Suppressor macrophage treated with lipopolysaccharide for 1 hour (primary cell): ENCODE measurements around the gene PHF21B.
"Not testable (repeated sequence)": the region's sequence is repeated elsewhere in the genome, so short reads cannot be mapped to it uniquely, and the experiment has no call there.

Source experiments
- DNase-seq, 3 donors: peaks; one replicate each; pipeline ENCODE4 v3.0.0-alpha.2; 2020 to 2022

The PHF21B gene

GRCh38 chr22:45009606-45010531, at the start of gene PHF21B:
PHF21B (minus strand) TSS chr22:45010005; CDS start chr22:45009549, 456 bp downstream.
- DNase-seq: peak in 1 of 3 donors; percentile 26

- no peak for DNase-seq
Observed at GRCh38 chr22:45059296-45059695, 49.5 kb upstream of the PHF21B start.

GRCh38 chr22:45058622-45058912, 48.8 kb upstream of the PHF21B start:
- DNase-seq: no peak

GRCh38 chr22:45055936-45056335, 46.1 kb upstream of the PHF21B start:
- no peak for DNase-seq

GRCh38 chr22:45053571-45053970, 43.8 kb upstream of the PHF21B start:
- no peak for DNase-seq

GRCh38 chr22:45053094-45053493, 43.3 kb upstream of the PHF21B start:
- DNase-seq: no peak

- not testable (repeated sequence) for DNase-seq
Observed at GRCh38 chr22:45052665-45053064, 42.9 kb upstream of the PHF21B start.

- DNase-seq: no peak
Observed at GRCh38 chr22:45051946-45052345, 42.1 kb upstream of the PHF21B start.

GRCh38 chr22:45051419-45051818, 41.6 kb upstream of the PHF21B start:
- DNase-seq: no peak

- no peak for DNase-seq
Observed at GRCh38 chr22:45047260-45047659, 37.5 kb upstream of the PHF21B start.

GRCh38 chr22:45045208-45045607, 35.4 kb upstream of the PHF21B start:
- DNase-seq: no peak

GRCh38 chr22:45042263-45042662, 32.5 kb upstream of the PHF21B start:
- DNase-seq: no peak

- no peak for DNase-seq
Observed at GRCh38 chr22:45039133-45039532, 29.3 kb upstream of the PHF21B start.

- no peak for DNase-seq
Observed at GRCh38 chr22:45036154-45036553, 26.3 kb upstream of the PHF21B start.

- DNase-seq: no peak
Observed at GRCh38 chr22:45034821-45035220, 25.0 kb upstream of the PHF21B start.

GRCh38 chr22:45034156-45034555, 24.4 kb upstream of the PHF21B start:
- DNase-seq: no peak

GRCh38 chr22:45033136-45033535, 23.3 kb upstream of the PHF21B start:
- no peak for DNase-seq

GRCh38 chr22:45031629-45032403, 22.0 kb upstream of the PHF21B start:
- no peak for DNase-seq

- DNase-seq: no peak
Observed at GRCh38 chr22:45029501-45029900, 19.7 kb upstream of the PHF21B start.

- peak in 1 of 3 donors; percentile 8 for DNase-seq
Observed at GRCh38 chr22:45026511-45026910, 16.7 kb upstream of the PHF21B start.

- no peak for DNase-seq
Observed at GRCh38 chr22:45023431-45023830, 13.6 kb upstream of the PHF21B start.

- no peak for DNase-seq
Observed at GRCh38 chr22:45019861-45020655, 10.3 kb upstream of the PHF21B start.

GRCh38 chr22:45014654-45015053, 4.8 kb upstream of the PHF21B start:
- DNase-seq: no peak
